Upper lobe of left lung (tissue), 6 donors: ENCODE results near the gene TNRC6B. TPM values are rescaled to one million over a fixed set of nuclear protein-coding genes. Genes with fewer than 3 reads are reported as not detected.
A peak's percentile ranks its signal among the peaks of the same experiment; 100 is the strongest.

Experiments used
- ATAC-seq, 2 donors: fragments of 200-7000 bp; cut with Tn5 transposase; one replicate each; pipeline ENCODE4 v1.9.1; 2022; ENCODE audit warnings: mild to moderate bottlenecking in 2 of 2, moderate library complexity in 2 of 2; ENCODE audit not compliant: low FRiP score in 2 of 2
- DNase-seq, 2 donors: peaks; one replicate each; pipeline ENCODE4 v3.0.0-alpha.2; 2019 to 2020
- H3K27ac ChIP-seq, 4 donors: fragments of 200-600 bp; sonication (generic); one replicate each; pipeline ENCODE4 v1.5.1; 2016 to 2019
- H3K27me3 ChIP-seq, 4 donors: fragments of 200-600 bp; sonication (generic); one replicate each; pipeline ENCODE4 v1.5.1; 2017 to 2019
- H3K36me3 ChIP-seq, 4 donors: fragments of 200-600 bp; sonication (generic); one replicate each; pipeline ENCODE4 v1.5.1; 2016 to 2019
- H3K4me1 ChIP-seq, 4 donors: fragments of 200-600 bp; sonication (generic); one replicate each; pipeline ENCODE4 v1.5.1; 2018 to 2019
- H3K4me3 ChIP-seq, 4 donors: fragments of 200-600 bp; sonication (generic); one replicate each; pipeline ENCODE4 v1.5.1; 2017 to 2019; ENCODE audit warnings: mild to moderate bottlenecking in 2 of 4, moderate library complexity in 1 of 4
- H3K9me3 ChIP-seq, 4 donors: fragments of 200-600 bp; sonication (generic); one replicate each; pipeline ENCODE4 v1.5.1; 2018 to 2019
- EP300 ChIP-seq, 4 donors: sonication (generic); formaldehyde crosslinking; IDR thresholded peaks; one replicate each; pipeline ENCODE4 v1.5.1; 2017; ENCODE audit warnings: antibody characterized with exemption in 4 of 4, control low read depth in 2 of 4
- POLR2A ChIP-seq, 4 donors: fragments of 450-650 bp; IDR thresholded peaks; one replicate each; pipeline ENCODE4 v1.5.1; 2016 to 2017; ENCODE audit warnings: antibody characterized with exemption in 4 of 4, mild to moderate bottlenecking in 2 of 4
- POLR2AphosphoS5 ChIP-seq, 2 donors: sonication (generic); formaldehyde crosslinking; IDR thresholded peaks; one replicate each; pipeline ENCODE4 v1.5.1; 2017; ENCODE audit warnings: antibody characterized with exemption in 2 of 2
- WGBS, 2 donors: methylation state at CpG; one replicate each; pipeline ENCODE4 v1.1.5; 2017 to 2018; 5-methylcytosine and 5-hydroxymethylcytosine counted together
- total RNA-seq, 6 donors: library from RNA; depleted of rRNA in 4 of 6; stranded (reverse); fragments of >200 nt in 4 of 6; gene quantifications; one replicate each; pipeline versions ENCODE4 v1.1.0 to v1.2.1, GENCODE V29; 2016 to 2021
- TF ChIP-seq, protein P1 (sequence below), 6 experiments: fragments of 450-650 bp in 4 of 6; fragments of 200-600 bp in 2 of 6; sonication (generic) in 2 of 6; IDR thresholded peaks; one replicate each; pipeline ENCODE4 v1.5.1; 2016 to 2019; ENCODE audit warnings: antibody characterized with exemption in 6 of 6
- donor health status: DM: no; HTN: no; CAD: no; lungs with moderate emphysema.
- donor health status: DM: no; HTN: yes; CAD: no; lungs with severe emphysema.

TNRC6B gene
- total RNA-seq, 6 donors from 2014 or later: 18.1 to 106 (median 60.3) TPM

DNA sequence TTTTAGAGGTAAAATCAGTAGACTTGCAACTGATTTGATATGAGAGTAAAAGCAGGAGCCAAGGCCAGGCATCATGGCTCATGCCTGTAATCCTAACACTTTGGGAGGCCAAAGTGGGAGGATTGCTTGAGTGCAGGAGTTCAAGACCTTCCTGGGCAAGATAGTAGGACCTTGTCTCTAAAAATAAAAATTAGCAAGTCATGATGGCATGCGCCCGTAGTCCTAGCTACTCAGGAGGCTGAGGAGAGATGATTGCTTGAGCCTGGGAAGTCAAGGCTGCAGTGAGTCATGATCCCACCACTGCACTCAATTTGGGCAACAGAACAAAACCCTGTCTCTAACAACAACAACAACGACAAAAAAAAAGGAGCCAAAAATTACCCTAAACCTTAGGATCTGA is 206.2 kb downstream of the TNRC6B start:
- 83 to 90% methylated on average over 3 of the region's 3 CpGs for WGBS, 2 donors
- no peak for DNase-seq
- peaks cover 0 to 30% (median 14%) of the 10 kb centered on the region in 4 donors for H3K4me1 ChIP-seq
- no peaks in the 10 kb centered on the region for H3K9me3 ChIP-seq
- no peak overlapping the region for H3K27ac ChIP-seq
- TF ChIP-seq, protein P1, sequence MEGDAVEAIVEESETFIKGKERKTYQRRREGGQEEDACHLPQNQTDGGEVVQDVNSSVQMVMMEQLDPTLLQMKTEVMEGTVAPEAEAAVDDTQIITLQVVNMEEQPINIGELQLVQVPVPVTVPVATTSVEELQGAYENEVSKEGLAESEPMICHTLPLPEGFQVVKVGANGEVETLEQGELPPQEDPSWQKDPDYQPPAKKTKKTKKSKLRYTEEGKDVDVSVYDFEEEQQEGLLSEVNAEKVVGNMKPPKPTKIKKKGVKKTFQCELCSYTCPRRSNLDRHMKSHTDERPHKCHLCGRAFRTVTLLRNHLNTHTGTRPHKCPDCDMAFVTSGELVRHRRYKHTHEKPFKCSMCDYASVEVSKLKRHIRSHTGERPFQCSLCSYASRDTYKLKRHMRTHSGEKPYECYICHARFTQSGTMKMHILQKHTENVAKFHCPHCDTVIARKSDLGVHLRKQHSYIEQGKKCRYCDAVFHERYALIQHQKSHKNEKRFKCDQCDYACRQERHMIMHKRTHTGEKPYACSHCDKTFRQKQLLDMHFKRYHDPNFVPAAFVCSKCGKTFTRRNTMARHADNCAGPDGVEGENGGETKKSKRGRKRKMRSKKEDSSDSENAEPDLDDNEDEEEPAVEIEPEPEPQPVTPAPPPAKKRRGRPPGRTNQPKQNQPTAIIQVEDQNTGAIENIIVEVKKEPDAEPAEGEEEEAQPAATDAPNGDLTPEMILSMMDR (IDR thresholded peaks at IDR 0.05): no peak
- no peak for TF ChIP-seq POLR2A (IDR thresholded peaks at IDR 0.05)
- no peak for TF ChIP-seq EP300 (IDR thresholded peaks at IDR 0.05)
- TF ChIP-seq POLR2AphosphoS5 (IDR thresholded peaks at IDR 0.05): no peak
- H3K36me3 ChIP-seq: no peaks in the 10 kb centered on the region
- no peak for ATAC-seq
- H3K4me3 ChIP-seq: no peak overlapping the region
- H3K27me3 ChIP-seq: no peaks in the 10 kb centered on the region

DNA sequence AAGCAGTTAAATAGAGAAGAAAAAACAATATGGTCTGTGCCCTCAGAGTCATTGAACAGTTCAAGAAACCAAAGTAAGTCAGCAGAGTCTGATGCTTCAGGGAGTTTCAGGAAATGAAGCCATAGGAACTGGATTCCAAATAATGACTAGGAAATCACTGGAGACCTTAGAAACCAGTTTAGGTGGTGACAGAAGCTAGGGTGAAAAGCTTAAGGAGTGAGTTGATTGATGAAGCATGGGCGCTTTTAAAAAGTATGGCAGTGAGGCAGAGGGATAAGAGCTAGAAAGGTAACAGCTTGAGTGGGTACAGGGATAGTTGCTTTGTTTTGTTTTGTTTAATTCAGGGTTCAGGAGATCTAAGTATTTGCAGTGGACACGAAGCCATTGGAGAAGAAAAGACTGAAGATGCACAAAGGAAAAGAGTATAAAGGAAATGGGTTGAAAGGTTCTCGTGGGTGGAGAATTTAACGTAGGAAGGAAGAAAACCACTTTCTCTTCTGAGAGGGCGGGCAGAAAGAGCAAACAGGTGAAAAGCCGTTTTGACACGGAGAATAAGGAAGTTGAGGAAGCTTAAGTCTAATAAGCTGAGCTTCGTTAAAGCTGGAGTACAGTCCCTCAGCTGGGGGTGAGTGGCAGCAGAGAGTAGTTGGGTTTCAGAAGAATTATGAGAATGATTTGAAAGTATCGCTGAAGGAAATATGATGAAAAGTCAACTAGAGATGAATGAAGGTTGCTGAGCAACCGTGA is 207.5 kb downstream of the TNRC6B start:
- ATAC-seq: peak in 1 of 2 donors; percentile 55
- H3K4me1 ChIP-seq: peaks cover 0 to 30% (median 14%) of the 10 kb centered on the region in 4 donors
- peak overlapping the region in 2 of 4 donors; percentile 4 to 14 for H3K4me3 ChIP-seq
- 35 to 42% methylated on average over 10 of the region's 10 CpGs for WGBS, 2 donors
- TF ChIP-seq POLR2AphosphoS5 (IDR thresholded peaks at IDR 0.05): no peak
- no peak for TF ChIP-seq POLR2A (IDR thresholded peaks at IDR 0.05)
- TF ChIP-seq EP300 (IDR thresholded peaks at IDR 0.05): no peak
- TF ChIP-seq, protein P1 (IDR thresholded peaks at IDR 0.05): no peak
- no peak for DNase-seq
- peak overlapping the region in 3 of 4 donors; percentile 21 to 38 (median 28) for H3K27ac ChIP-seq
- no peaks in the 10 kb centered on the region for H3K9me3 ChIP-seq
- no peaks in the 10 kb centered on the region for H3K36me3 ChIP-seq
- no peaks in the 10 kb centered on the region for H3K27me3 ChIP-seq

Other genes starting within 250 kb of the TNRC6B start
- 1 to 10 TPM in 2 of 6 donors, under 1 TPM in 3, not detected in 1; 0.24 to 2.3 (median 0.76) TPM for gene TMA7B, start 217.5 kb upstream of the TNRC6B start, total RNA-seq
- gene FAM83F, start 183.0 kb upstream of the TNRC6B start, total RNA-seq: 1 to 10 TPM in 2 of 6 donors, under 1 TPM in 4; 0.23 to 2.8 (median 0.67) TPM
- gene ADSL, start 168.6 kb downstream of the TNRC6B start, total RNA-seq: 10 to 100 TPM; 17.5 to 80.3 (median 37.9) TPM
- gene SGSM3, start 192.7 kb downstream of the TNRC6B start, total RNA-seq: 100 to 1,000 TPM in 2 of 6 donors, 10 to 100 TPM in 4; 51.8 to 199 (median 84.0) TPM